Measurements from ENCODE around the gene HIGD1A. TPM values are rescaled to one million over a fixed set of nuclear protein-coding genes. Genes with fewer than 3 reads are reported as not detected.

The HIGD1A gene
- total and polyA plus RNA-seq, 2 of the 4 experiments (the other 2 are of a cell fraction): 86.6 to 137 TPM

- Histone ChIP-seq H3K36me3 (ENCODE audit: control insufficient read depth, insufficient read depth, low read length) (no peaks in the 10 kb centered on the region), H3K9me1 (ENCODE audit: insufficient read depth, low read length) (peaks cover 14% of the 10 kb centered on the region), H3K9ac (ENCODE audit: low read depth, low read length) (no peak overlapping the region), H3K23ac (ENCODE audit: low read depth, low read length) (no peak overlapping the region), H3K14ac (replicated peaks; ENCODE audit: low read depth, low read length) (no peak overlapping the region), H3K4ac (ENCODE audit: low read depth, low read length) (no peak overlapping the region), H3K27ac (ENCODE audit: insufficient read depth, low read length) (no peak overlapping the region), H4K5ac (ENCODE audit: low read depth, low read length) (no peak overlapping the region), H2BK120ac (ENCODE audit: low read depth, low read length) (no peak overlapping the region), H4K8ac (ENCODE audit: low read depth in 2 of 2, low read length in 2 of 2) (no peak overlapping the region), H2AFZ (replicated peaks; ENCODE audit: low read length, poor library complexity) (no peak overlapping the region), H3K56ac (ENCODE audit: extremely low read depth, insufficient read depth, low read length) (no peak overlapping the region), H2BK15ac (ENCODE audit: low read depth, low read length) (no peak overlapping the region), H3K4me2 (ENCODE audit: low read depth, low read length) (no peak overlapping the region), H2AK9ac (replicated peaks; ENCODE audit: low read depth, low read length, poor library complexity) (no peak overlapping the region), H4K91ac (ENCODE audit: insufficient read depth, low read depth, low read length) (no peak overlapping the region), H3K27me3 (ENCODE audit: control insufficient read depth, insufficient read depth, low read length) (peaks cover 5% of the 10 kb centered on the region), H4K20me1 (ENCODE audit: insufficient read depth, low read length) (peaks cover 9% of the 10 kb centered on the region), H2BK20ac (ENCODE audit: low read depth, low read length) (no peak overlapping the region), H3K4me1 (ENCODE audit: control insufficient read depth, insufficient read depth, low read length) (peaks cover 12% of the 10 kb centered on the region), H3K79me1 (ENCODE audit: low read depth in 1 of 2, low read length in 2 of 2) (no peaks in the 10 kb centered on the region), H2BK5ac (ENCODE audit: low read depth, low read length, poor library complexity, severe bottlenecking) (no peak overlapping the region), H3K9me3 (ENCODE audit: control insufficient read depth, insufficient read depth, low read length) (no peaks in the 10 kb centered on the region), H3K4me3 (ENCODE audit: insufficient read depth, low read depth, low read length) (no peak overlapping the region), H2AK5ac (ENCODE audit: low read depth, low read length) (no peak overlapping the region), H3K18ac (ENCODE audit: low read depth, low read length) (no peak overlapping the region)
- intact Hi-C loops (cut with micrococcal nuclease) (no loop called here), dilution Hi-C loops (cut with HindIII; ENCODE audit: low sequenced_read_pairs, unreplicated experiment) (no loop called here), in situ Hi-C loops (cut with MboI; ENCODE audit: low sequenced_read_pairs) (no loop called here)
- no TSS peak for BruUV-seq (replicated peaks)
- DNase-seq: no peak
- 72% methylated on average over 2 of the region's 10 CpGs; no CpG with 5 or more reads in 1 of the 2 experiments for WGBS, 2 experiments (ENCODE audit: extremely low coverage in 2 of 2, insufficient read length in 1 of 2)
- POLR2A ChIA-PET (ENCODE audit: unreplicated experiment): no interaction called here
- CTCF ChIA-PET: interaction anchor here (0.8 to 1.3 kb wide), 3 partner anchors 8 to 173 kb away, joined by 3 to 4 read pairs (median 4); no protein-coding TSS in a partner anchor
- no peak for TF ChIP-seq RFX5 (IDR thresholded peaks at IDR 0.05; ENCODE audit: low read depth, low read length)
- no peak for TF ChIP-seq ELK1 (IDR thresholded peaks at IDR 0.05; ENCODE audit: borderline replicate concordance, low read depth, low read length)
- no peak for TF ChIP-seq CTCF (conservative IDR thresholded peaks at IDR 0.05; ENCODE audit: low read depth, low read length)
- no peak for TF ChIP-seq RAD21 (IDR thresholded peaks at IDR 0.05; ENCODE audit: low read length)
- no peak for TF ChIP-seq POLR2A (IDR thresholded peaks at IDR 0.05; ENCODE audit: low read depth, low read length)
- TF ChIP-seq CEBPB (IDR thresholded peaks at IDR 0.05; ENCODE audit: low read depth, low read length): no peak
- TF ChIP-seq NFE2L2 (IDR thresholded peaks at IDR 0.05; ENCODE audit: low read depth, low read length): no peak
- TF ChIP-seq USF2 (IDR thresholded peaks at IDR 0.05; ENCODE audit: low read depth, low read length): no peak
- no peak for TF ChIP-seq MAZ (IDR thresholded peaks at IDR 0.05; ENCODE audit: borderline replicate concordance, low read depth, low read length)
- no peak for TF ChIP-seq RCOR1 (IDR thresholded peaks at IDR 0.05; ENCODE audit: insufficient replicate concordance, low read length)
- TF ChIP-seq BHLHE40 (IDR thresholded peaks at IDR 0.05; ENCODE audit: low read depth, low read length): no peak
- no peak for TF ChIP-seq MXI1 (IDR thresholded peaks at IDR 0.05; ENCODE audit: borderline replicate concordance, low read depth, low read length)
- TF ChIP-seq MAFK (IDR thresholded peaks at IDR 0.05; ENCODE audit: low read depth, low read length): no peak
- no peak for TF ChIP-seq CHD1 (IDR thresholded peaks at IDR 0.05; ENCODE audit: low read depth, low read length)
- TF ChIP-seq FOS (IDR thresholded peaks at IDR 0.05; ENCODE audit: low read depth, low read length): no peak
- no peak for TF ChIP-seq SMC3 (IDR thresholded peaks at IDR 0.05; ENCODE audit: low read depth, low read length)
- ATAC-seq (ENCODE audit: low read depth): no peak
These were observed 55.1 kb downstream of the HIGD1A start for GRCh38 chr3:42749025-42749752.

Data from IMR-90 (cell line).